Rectal smooth muscle tissue (tissue), 1 donor: ENCODE measurements around the gene MTHFD2L.
"Not testable (repeated sequence)": the region's sequence is repeated elsewhere in the genome, so short reads cannot be mapped to it uniquely, and the experiment has no call there.

Source experiments
- H3K27ac ChIP-seq: one replicate; pipeline ENCODE4 v1.7.0; 2013; ENCODE audit warnings: low read depth, low read length, inconsistent platforms
- H3K27me3 ChIP-seq: one replicate; pipeline ENCODE4 v1.7.0; 2013; ENCODE audit warnings: low read length; ENCODE audit not compliant: control insufficient read depth, insufficient read depth
- H3K36me3 ChIP-seq: one replicate; pipeline ENCODE4 v1.7.0; 2013; ENCODE audit warnings: low read length; ENCODE audit not compliant: control insufficient read depth, insufficient read depth
- H3K4me1 ChIP-seq: one replicate; pipeline ENCODE4 v1.7.0; 2013; ENCODE audit warnings: low read length; ENCODE audit not compliant: control insufficient read depth, insufficient read depth
- H3K4me3 ChIP-seq: one replicate; pipeline ENCODE4 v1.7.0; 2013; ENCODE audit warnings: low read length
- H3K9ac ChIP-seq: one replicate; pipeline ENCODE4 v1.7.0; 2013; ENCODE audit warnings: low read length

Gene MTHFD2L

DNA sequence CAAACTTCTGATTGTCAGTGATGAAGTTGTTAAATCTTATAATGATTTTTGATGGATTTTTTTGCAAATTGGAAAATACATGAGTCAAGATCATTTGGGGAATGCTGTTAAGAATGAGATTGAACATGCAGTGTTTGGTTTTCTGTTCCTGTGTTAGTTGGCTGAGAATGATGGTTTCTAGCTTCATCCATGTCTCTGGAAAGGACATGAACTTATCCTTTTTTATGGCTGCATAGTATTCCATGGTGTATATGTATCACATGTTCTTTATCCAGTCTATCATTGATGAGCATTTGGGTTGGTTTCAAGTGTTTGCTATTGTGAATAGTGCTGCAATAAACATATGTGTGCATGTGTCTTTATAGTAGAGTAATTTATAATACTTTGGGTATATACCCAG, 182.5 kb downstream of the MTHFD2L start:
- H3K4me3 ChIP-seq, H3K27me3 ChIP-seq, H3K36me3 ChIP-seq, H3K9ac ChIP-seq, H3K27ac ChIP-seq, H3K4me1 ChIP-seq: not testable (repeated sequence)

DNA sequence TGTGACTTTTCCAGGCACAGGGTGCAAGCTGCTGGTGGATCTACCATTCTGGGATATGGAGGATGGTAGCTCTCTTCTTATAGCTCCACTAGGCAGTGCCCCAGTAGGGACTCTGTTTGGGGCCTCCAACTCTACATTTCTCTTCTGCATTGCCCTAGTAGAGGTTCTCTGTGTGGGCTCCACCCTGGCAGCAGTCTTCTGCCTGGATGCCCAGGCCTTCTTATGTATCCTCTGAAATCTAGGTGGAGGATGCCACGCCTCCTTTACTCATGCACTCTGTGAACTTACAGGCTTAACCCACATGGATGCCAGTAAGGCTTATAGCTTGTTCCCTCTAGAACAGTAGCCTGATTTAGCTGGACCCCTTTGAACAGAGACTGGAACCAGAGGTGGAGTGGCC, 186.1 kb downstream of the MTHFD2L start:
- H3K36me3 ChIP-seq, result no peaks in the 10 kb centered on the region
- no peaks in the 10 kb centered on the region for H3K27me3 ChIP-seq
- H3K9ac ChIP-seq, result no peak overlapping the region
- no peaks in the 10 kb centered on the region for H3K4me1 ChIP-seq
- no peak overlapping the region for H3K4me3 ChIP-seq
- no peak overlapping the region for H3K27ac ChIP-seq
